ENCODE measurements around the gene EDAR. TPM values are rescaled to one million over a fixed set of nuclear protein-coding genes. Genes with fewer than 3 reads are reported as not detected.

The EDAR gene
- total and polyA plus RNA-seq, 9 of the 15 experiments (the other 6 are each of a cell fraction or from before 2014, with no cell fraction given) = 0.01 TPM; not detected in 8

- TF ChIP-seq ZNF407 (IDR thresholded peaks at IDR 0.05; ENCODE audit: low read depth) (no peak), TSC22D4 (tag; IDR thresholded peaks at IDR 0.05) (no peak), TAF15 (IDR thresholded peaks at IDR 0.05; ENCODE audit: low read depth, low read length) (no peak), FOXA3 (CRISPR knock-in tag; conservative IDR thresholded peaks at IDR 0.05 in 1 of 2, IDR thresholded peaks at IDR 0.05 in 1 of 2) (no peak), GABPA (tag; conservative IDR thresholded peaks at IDR 0.05; ENCODE audit: low read depth) (peak; percentile 62; the same call in 1 of the 2 replicates), ZKSCAN1 (IDR thresholded peaks at IDR 0.05; ENCODE audit: low read depth, low read length) (no peak), ZNF77 (CRISPR knock-in tag; IDR thresholded peaks at IDR 0.05) (no peak), NR2C2 (CRISPR knock-in tag; IDR thresholded peaks at IDR 0.05) (no peak), NR2C2 (tag; IDR thresholded peaks at IDR 0.05) (no peak), CXXC5 (CRISPR knock-in tag; IDR thresholded peaks at IDR 0.05) (peak; percentile 61), KAT8 (IDR thresholded peaks at IDR 0.05; ENCODE audit: low read depth) (no peak), ELF1 (tag; IDR thresholded peaks at IDR 0.05) (peak; percentile 88), ZNF24 (IDR thresholded peaks at IDR 0.05) (no peak), L3MBTL2 (IDR thresholded peaks at IDR 0.05) (peak; percentile 98), PYGO2 (tag; IDR thresholded peaks at IDR 0.05) (no peak), TBP (optimal IDR thresholded peaks at IDR 0.05; ENCODE audit: low read depth, low read length) (no peak), BHLHE40 (IDR thresholded peaks at IDR 0.05; ENCODE audit: low read length) (peak; percentile 64), SP1 (CRISPR knock-in tag; IDR thresholded peaks at IDR 0.05) (no peak), RAD51 (IDR thresholded peaks at IDR 0.05; ENCODE audit: borderline replicate concordance, low read depth) (peak; percentile 96)
Measured at GRCh38 chr2:109005686-109006204, 16.7 kb upstream of the EDAR start (continued).

Data from K562 (cell line).